Type B pancreatic cell (in vitro differentiated cells): ENCODE measurements around the gene CCDC81. TPM values are rescaled to one million over a fixed set of nuclear protein-coding genes. Genes with fewer than 3 reads are reported as not detected.

Source experiments
- DNase-seq: peaks from one replicate; pipeline ENCODE4 v3.0.0; 2021; ENCODE audit warnings: mixed read lengths; ENCODE audit not compliant: unreplicated experiment; ENCODE audit errors: extremely low spot score
- H3K27ac Mint-ChIP-seq: 2 replicates; pipeline ENCODE4 v1.8.0; 2021; ENCODE audit warnings: mild to moderate bottlenecking, mixed read lengths
- H3K27me3 Mint-ChIP-seq: 2 replicates; pipeline ENCODE4 v1.8.0; 2021; ENCODE audit warnings: mixed read lengths
- H3K36me3 Mint-ChIP-seq: 2 replicates; pipeline ENCODE4 v1.8.0; 2021; ENCODE audit warnings: mixed read lengths
- H3K4me1 Mint-ChIP-seq: one replicate; pipeline ENCODE4 v1.8.0; 2021; ENCODE audit warnings: mixed read lengths; ENCODE audit not compliant: unreplicated experiment
- H3K4me3 Mint-ChIP-seq: 2 replicates; pipeline ENCODE4 v1.8.0; 2021; ENCODE audit warnings: mild to moderate bottlenecking, mixed read lengths
- H3K9me3 Mint-ChIP-seq: 2 replicates; pipeline ENCODE4 v1.8.0; 2021; ENCODE audit warnings: mixed read lengths
- total RNA-seq: library from RNA; stranded (reverse); gene quantifications from 2 replicates; pipeline ENCODE4 v1.2.1, GENCODE V29; 2021; ENCODE audit warnings: low replicate concordance
- TF ChIP-seq, protein P1 (sequence below): fragments of 200-600 bp; sonication (generic); conservative IDR thresholded peaks from 2 replicates; pipeline ENCODE4 v1.5.0; 2021; ENCODE audit warnings: antibody characterized with exemption, mild to moderate bottlenecking

Gene CCDC81
- total RNA-seq, 1 donor from 2014 or later = 3.2 TPM

DNA sequence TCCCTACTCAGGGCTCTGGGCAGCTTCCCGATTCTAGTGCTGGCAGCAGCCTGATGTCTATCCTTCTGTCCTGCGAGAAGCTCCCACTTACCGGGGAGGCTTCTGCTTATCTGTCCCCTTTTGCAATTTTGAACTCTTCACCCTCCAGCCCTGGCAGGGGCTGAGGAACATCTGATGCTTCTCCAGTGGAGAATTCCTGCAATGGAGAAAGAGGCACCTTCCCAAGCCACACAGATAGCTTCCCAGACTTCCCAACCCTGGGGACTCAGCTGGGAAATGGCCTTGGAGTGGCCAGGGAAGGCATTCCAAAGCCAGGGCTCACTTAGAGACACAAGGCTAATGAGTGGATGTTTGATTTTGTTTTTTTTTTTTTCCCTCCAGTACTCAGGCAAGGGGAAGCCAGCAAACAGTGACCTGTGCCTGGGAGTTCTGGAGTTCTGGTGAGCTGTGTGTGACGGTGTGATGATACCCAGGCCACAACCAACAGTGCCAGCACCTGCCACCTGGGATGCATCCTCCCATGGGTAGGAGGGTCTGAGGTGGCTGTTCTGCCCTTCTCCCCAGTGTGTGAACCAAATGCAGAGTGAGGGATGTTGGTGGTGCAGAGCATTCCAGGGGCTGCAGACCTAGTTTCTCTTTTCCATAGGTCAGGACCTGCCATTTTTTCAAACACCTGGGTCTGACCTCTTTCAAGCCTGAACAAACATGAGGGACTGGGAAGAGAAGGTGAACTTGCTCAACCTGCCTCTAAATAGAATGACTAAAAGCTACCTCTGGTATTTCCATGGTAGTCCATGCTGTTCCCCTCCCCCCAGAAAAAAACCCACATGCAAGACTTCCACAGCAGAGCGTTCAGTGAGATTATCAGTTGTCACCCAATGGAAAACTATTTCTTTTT is 95.1 kb downstream of the CCDC81 start:
- H3K27me3 Mint-ChIP-seq = no peaks in the 10 kb centered on the region
- no peak for DNase-seq
- no peak overlapping the region for H3K27ac Mint-ChIP-seq
- H3K4me3 Mint-ChIP-seq = no peak overlapping the region
- peaks cover 13% of the 10 kb centered on the region for H3K36me3 Mint-ChIP-seq
- H3K9me3 Mint-ChIP-seq = no peaks in the 10 kb centered on the region
- H3K4me1 Mint-ChIP-seq = no peaks in the 10 kb centered on the region
- TF ChIP-seq, protein P1, sequence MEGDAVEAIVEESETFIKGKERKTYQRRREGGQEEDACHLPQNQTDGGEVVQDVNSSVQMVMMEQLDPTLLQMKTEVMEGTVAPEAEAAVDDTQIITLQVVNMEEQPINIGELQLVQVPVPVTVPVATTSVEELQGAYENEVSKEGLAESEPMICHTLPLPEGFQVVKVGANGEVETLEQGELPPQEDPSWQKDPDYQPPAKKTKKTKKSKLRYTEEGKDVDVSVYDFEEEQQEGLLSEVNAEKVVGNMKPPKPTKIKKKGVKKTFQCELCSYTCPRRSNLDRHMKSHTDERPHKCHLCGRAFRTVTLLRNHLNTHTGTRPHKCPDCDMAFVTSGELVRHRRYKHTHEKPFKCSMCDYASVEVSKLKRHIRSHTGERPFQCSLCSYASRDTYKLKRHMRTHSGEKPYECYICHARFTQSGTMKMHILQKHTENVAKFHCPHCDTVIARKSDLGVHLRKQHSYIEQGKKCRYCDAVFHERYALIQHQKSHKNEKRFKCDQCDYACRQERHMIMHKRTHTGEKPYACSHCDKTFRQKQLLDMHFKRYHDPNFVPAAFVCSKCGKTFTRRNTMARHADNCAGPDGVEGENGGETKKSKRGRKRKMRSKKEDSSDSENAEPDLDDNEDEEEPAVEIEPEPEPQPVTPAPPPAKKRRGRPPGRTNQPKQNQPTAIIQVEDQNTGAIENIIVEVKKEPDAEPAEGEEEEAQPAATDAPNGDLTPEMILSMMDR = no peak

Other genes starting within 250 kb of the CCDC81 start
- gene EED, start 130.1 kb upstream of the CCDC81 start, total RNA-seq = 35.3 and 44.7 TPM in 2 replicates
- gene HIKESHI, start 72.6 kb upstream of the CCDC81 start, total RNA-seq = 29.9 and 40.4 TPM in 2 replicates